ENCODE results near the gene COG5.

Gene COG5

GRCh38 chr7:107187774-107188173 is 375.9 kb downstream of the COG5 start:
- Histone ChIP-seq H3K9me3 (replicated peaks; ENCODE audit: low read length) (no peaks in the 10 kb centered on the region), H3K4me2 (ENCODE audit: low read length) (no peak overlapping the region), H3K4me3 (ENCODE audit: low read length) (no peak overlapping the region), H3K9ac (ENCODE audit: low read depth, low read length) (no peak overlapping the region), H3K36me3 (ENCODE audit: insufficient read depth, low read length) (peaks cover 66% of the 10 kb centered on the region), H3K27me3 (ENCODE audit: control insufficient read depth, insufficient read depth, low read length) (no peaks in the 10 kb centered on the region), H3K4me1 (ENCODE audit: control insufficient read depth, insufficient read depth, low read length) (no peaks in the 10 kb centered on the region)

- no peaks in the 10 kb centered on the region for H3K27me3 ChIP-seq (ENCODE audit: control insufficient read depth, insufficient read depth, low read length)
- no peak overlapping the region for H3K4me3 ChIP-seq (ENCODE audit: low read length)
- H3K9me3 ChIP-seq (replicated peaks; ENCODE audit: low read length): no peaks in the 10 kb centered on the region
- H3K36me3 ChIP-seq (ENCODE audit: insufficient read depth, low read length): peaks cover 68% of the 10 kb centered on the region
- no peak overlapping the region for H3K9ac ChIP-seq (ENCODE audit: low read depth, low read length)
- H3K4me1 ChIP-seq (ENCODE audit: control insufficient read depth, insufficient read depth, low read length): no peaks in the 10 kb centered on the region
- H3K4me2 ChIP-seq (ENCODE audit: low read length): no peak overlapping the region
These were observed 377.5 kb downstream of the COG5 start for GRCh38 chr7:107186240-107186639.

- H3K4me3 ChIP-seq (ENCODE audit: low read length): no peak overlapping the region
- H3K27me3 ChIP-seq (ENCODE audit: control insufficient read depth, insufficient read depth, low read length): no peaks in the 10 kb centered on the region
- no peak overlapping the region for H3K9ac ChIP-seq (ENCODE audit: low read depth, low read length)
- no peaks in the 10 kb centered on the region for H3K9me3 ChIP-seq (replicated peaks; ENCODE audit: low read length)
- H3K4me1 ChIP-seq (ENCODE audit: control insufficient read depth, insufficient read depth, low read length): peaks cover under 1% of the 10 kb centered on the region
- no peak overlapping the region for H3K4me2 ChIP-seq (ENCODE audit: low read length)
- peaks cover 64% of the 10 kb centered on the region for H3K36me3 ChIP-seq (ENCODE audit: insufficient read depth, low read length)
These were observed 378.0 kb downstream of the COG5 start for GRCh38 chr7:107185716-107186115.

GRCh38 chr7:107181172-107181571 is 382.5 kb downstream of the COG5 start:
- no peak overlapping the region for H3K9ac ChIP-seq (ENCODE audit: low read depth, low read length)
- peaks cover 15% of the 10 kb centered on the region for H3K4me1 ChIP-seq (ENCODE audit: control insufficient read depth, insufficient read depth, low read length)
- H3K4me2 ChIP-seq (ENCODE audit: low read length): no peak overlapping the region
- H3K4me3 ChIP-seq (ENCODE audit: low read length): no peak overlapping the region
- H3K9me3 ChIP-seq (replicated peaks; ENCODE audit: low read length): no peaks in the 10 kb centered on the region
- H3K27me3 ChIP-seq (ENCODE audit: control insufficient read depth, insufficient read depth, low read length): no peaks in the 10 kb centered on the region
- peaks cover 27% of the 10 kb centered on the region for H3K36me3 ChIP-seq (ENCODE audit: insufficient read depth, low read length)

- no peak overlapping the region for H3K4me3 ChIP-seq (ENCODE audit: low read length)
- H3K36me3 ChIP-seq (ENCODE audit: insufficient read depth, low read length): peaks cover 21% of the 10 kb centered on the region
These were observed 383.3 kb downstream of the COG5 start for GRCh38 chr7:107180378-107180777.

GRCh38 chr7:107179326-107180164 is 384.2 kb downstream of the COG5 start:
- H3K9ac ChIP-seq (ENCODE audit: low read depth, low read length): no peak overlapping the region
- peaks cover 21% of the 10 kb centered on the region for H3K36me3 ChIP-seq (ENCODE audit: insufficient read depth, low read length)
- H3K9me3 ChIP-seq (replicated peaks; ENCODE audit: low read length): no peaks in the 10 kb centered on the region
- no peak overlapping the region for H3K4me2 ChIP-seq (ENCODE audit: low read length)
- H3K4me1 ChIP-seq (ENCODE audit: control insufficient read depth, insufficient read depth, low read length): peaks cover 15% of the 10 kb centered on the region
- H3K4me3 ChIP-seq (ENCODE audit: low read length): no peak overlapping the region
- H3K27me3 ChIP-seq (ENCODE audit: control insufficient read depth, insufficient read depth, low read length): no peaks in the 10 kb centered on the region

More at GRCh38 chr7:107180378-107180777, 383.3 kb downstream of the COG5 start:
- no peak overlapping the region for H3K9ac ChIP-seq (ENCODE audit: low read depth, low read length)
- H3K9me3 ChIP-seq (replicated peaks; ENCODE audit: low read length): no peaks in the 10 kb centered on the region
- peaks cover 15% of the 10 kb centered on the region for H3K4me1 ChIP-seq (ENCODE audit: control insufficient read depth, insufficient read depth, low read length)
- H3K27me3 ChIP-seq (ENCODE audit: control insufficient read depth, insufficient read depth, low read length): no peaks in the 10 kb centered on the region
- no peak overlapping the region for H3K4me2 ChIP-seq (ENCODE audit: low read length)

- Histone ChIP-seq H3K27me3 (ENCODE audit: control insufficient read depth, insufficient read depth, low read length) (no peaks in the 10 kb centered on the region), H3K36me3 (ENCODE audit: insufficient read depth, low read length) (no peaks in the 10 kb centered on the region), H3K4me1 (ENCODE audit: control insufficient read depth, insufficient read depth, low read length) (peaks cover 4% of the 10 kb centered on the region), H3K4me3 (ENCODE audit: low read length) (no peak overlapping the region), H3K9me3 (replicated peaks; ENCODE audit: low read length) (no peaks in the 10 kb centered on the region), H3K4me2 (ENCODE audit: low read length) (no peak overlapping the region), H3K9ac (ENCODE audit: low read depth, low read length) (no peak overlapping the region)
These were observed 389.9 kb downstream of the COG5 start for GRCh38 chr7:107173691-107174406.

GRCh38 chr7:107173191-107173590 is 390.5 kb downstream of the COG5 start:
- H3K9ac ChIP-seq (ENCODE audit: low read depth, low read length): no peak overlapping the region
- H3K27me3 ChIP-seq (ENCODE audit: control insufficient read depth, insufficient read depth, low read length): no peaks in the 10 kb centered on the region
- H3K4me3 ChIP-seq (ENCODE audit: low read length): no peak overlapping the region
- no peaks in the 10 kb centered on the region for H3K9me3 ChIP-seq (replicated peaks; ENCODE audit: low read length)
- no peaks in the 10 kb centered on the region for H3K36me3 ChIP-seq (ENCODE audit: insufficient read depth, low read length)
- no peak overlapping the region for H3K4me2 ChIP-seq (ENCODE audit: low read length)
- H3K4me1 ChIP-seq (ENCODE audit: control insufficient read depth, insufficient read depth, low read length): peaks cover 5% of the 10 kb centered on the region

GRCh38 chr7:107172276-107173032 is 391.3 kb downstream of the COG5 start:
- H3K9me3 ChIP-seq (replicated peaks; ENCODE audit: low read length): no peaks in the 10 kb centered on the region
- H3K4me1 ChIP-seq (ENCODE audit: control insufficient read depth, insufficient read depth, low read length): peaks cover 9% of the 10 kb centered on the region
- H3K4me3 ChIP-seq (ENCODE audit: low read length): no peak overlapping the region
- H3K4me2 ChIP-seq (ENCODE audit: low read length): no peak overlapping the region
- H3K9ac ChIP-seq (ENCODE audit: low read depth, low read length): no peak overlapping the region
- no peaks in the 10 kb centered on the region for H3K36me3 ChIP-seq (ENCODE audit: insufficient read depth, low read length)
- H3K27me3 ChIP-seq (ENCODE audit: control insufficient read depth, insufficient read depth, low read length): no peaks in the 10 kb centered on the region

- Histone ChIP-seq H3K36me3 (ENCODE audit: insufficient read depth, low read length) (no peaks in the 10 kb centered on the region), H3K4me2 (ENCODE audit: low read length) (no peak overlapping the region), H3K9me3 (replicated peaks; ENCODE audit: low read length) (no peaks in the 10 kb centered on the region), H3K27me3 (ENCODE audit: control insufficient read depth, insufficient read depth, low read length) (no peaks in the 10 kb centered on the region), H3K9ac (ENCODE audit: low read depth, low read length) (no peak overlapping the region), H3K4me3 (ENCODE audit: low read length) (no peak overlapping the region), H3K4me1 (ENCODE audit: control insufficient read depth, insufficient read depth, low read length) (peaks cover 9% of the 10 kb centered on the region)
These were observed 392.2 kb downstream of the COG5 start for GRCh38 chr7:107171496-107171895.

All from skeletal muscle satellite cell (primary cell).